Chondrocyte (in vitro differentiated cells): ENCODE results near the gene MEN1. TPM values are rescaled to one million over a fixed set of nuclear protein-coding genes. Genes with fewer than 3 reads are reported as not detected.
A peak's percentile ranks its signal among the peaks of the same experiment; 100 is the strongest.

Experiments used
- DNase-seq: peaks from one replicate; pipeline ENCODE4 v3.0.0; 2021; ENCODE audit warnings: mixed read lengths, low spot score
- H3K27ac Mint-ChIP-seq: one replicate; pipeline ENCODE4 v1.8.0; 2021; ENCODE audit warnings: mild to moderate bottlenecking, moderate library complexity, mixed read lengths; ENCODE audit not compliant: unreplicated experiment
- H3K27me3 Mint-ChIP-seq: 2 replicates; pipeline ENCODE4 v1.8.0; 2021; ENCODE audit warnings: low read depth, mixed read lengths
- H3K36me3 Mint-ChIP-seq: 2 replicates; pipeline ENCODE4 v1.8.0; 2021; ENCODE audit warnings: low read depth, mixed read lengths
- H3K4me1 Mint-ChIP-seq: 2 replicates; pipeline ENCODE4 v1.8.0; 2021; ENCODE audit warnings: low read depth, mild to moderate bottlenecking, mixed read lengths
- H3K4me3 Mint-ChIP-seq: one replicate; pipeline ENCODE4 v1.8.0; 2021; ENCODE audit warnings: mild to moderate bottlenecking, moderate library complexity, mixed read lengths; ENCODE audit not compliant: unreplicated experiment
- H3K9me3 Mint-ChIP-seq: 2 replicates; pipeline ENCODE4 v1.8.0; 2021; ENCODE audit warnings: low read depth, mixed read lengths
- CTCF ChIP-seq: fragments of 200-600 bp; sonication (generic); IDR thresholded peaks from 2 replicates; pipeline ENCODE4 v1.5.0; 2021; ENCODE audit warnings: antibody characterized with exemption, mild to moderate bottlenecking, moderate library complexity
- long read RNA-seq: library from polyadenylated mRNA; stranded (forward); transcript quantifications from one replicate; pipeline ENCODE4 v2.0.0, GENCODE V29; 2021
- total RNA-seq: library from RNA; stranded (reverse); gene quantifications from 3 replicates; pipeline ENCODE4 v1.2.1, GENCODE V29; 2021

Gene MEN1
- total RNA-seq: 19.5 to 26.4 TPM (median 20.4 TPM) in 3 replicates
- long read RNA-seq, transcript MEN1-202 (10 exons, 3,148 nt): major isoform, 5 of 47 reads
- long read RNA-seq, partial matches to known transcripts: 1 of 47 reads
- long read RNA-seq, other reads (novel, unspliced or antisense): 35 of 47 reads

DNA sequence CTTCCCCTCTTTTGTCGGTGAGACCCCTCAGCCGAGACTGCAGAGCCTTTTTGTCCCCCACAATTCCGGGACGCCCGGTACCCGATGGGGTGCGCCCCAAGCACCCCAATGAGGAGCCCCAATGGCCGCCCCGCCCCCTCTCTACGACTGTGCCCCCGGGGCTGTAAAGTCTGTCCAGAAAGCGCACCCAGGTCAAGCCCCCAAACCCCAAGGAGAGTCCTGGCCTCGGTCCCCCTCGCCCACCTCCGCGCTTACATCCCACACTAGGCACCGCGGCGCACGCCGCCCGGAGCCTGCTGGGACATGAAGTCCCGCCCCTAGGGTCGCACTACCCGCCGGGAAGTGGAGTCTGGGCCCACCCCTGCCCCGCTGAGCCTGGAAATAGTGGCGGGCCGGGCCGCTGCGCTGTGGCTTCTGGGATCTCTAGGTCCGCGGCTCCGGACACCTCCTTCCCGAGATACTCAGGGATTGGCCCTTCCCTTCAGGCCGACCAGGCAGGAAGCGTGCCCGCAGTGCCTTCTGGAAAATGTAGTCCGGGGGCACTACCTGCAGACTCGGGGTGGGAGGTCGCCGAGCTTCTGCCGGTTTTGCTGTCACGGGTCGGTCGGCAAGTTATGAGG, at the start of gene MEN1:
MEN1 (minus strand) TSS at position 281 of the 620 bp plus-strand sequence. CDS start 442 bp downstream, outside the sequence.
- no peaks in the 10 kb centered on the region for H3K9me3 Mint-ChIP-seq
- peak within 1 kb of the TSS; percentile 96 for H3K4me3 Mint-ChIP-seq
- peak; percentile 98 for DNase-seq
- peak within 1 kb of the TSS; percentile 54 for H3K27ac Mint-ChIP-seq
- TF ChIP-seq CTCF: no peak
- H3K4me1 Mint-ChIP-seq: peaks cover 19% of the 10 kb centered on the region
- H3K36me3 Mint-ChIP-seq: peaks cover 6% of the 10 kb centered on the region
- H3K27me3 Mint-ChIP-seq: no peaks in the 10 kb centered on the region

- H3K9me3 Mint-ChIP-seq: no peaks in the 10 kb centered on the region
- H3K27me3 Mint-ChIP-seq: no peaks in the 10 kb centered on the region
- no peak for TF ChIP-seq CTCF
- peak; percentile 77 for DNase-seq
- peaks cover 10% of the 10 kb centered on the region for H3K36me3 Mint-ChIP-seq
- no peak overlapping the region for H3K4me3 Mint-ChIP-seq
- peaks cover 58% of the 10 kb centered on the region for H3K4me1 Mint-ChIP-seq
- H3K27ac Mint-ChIP-seq: no peak overlapping the region
These were observed 49.4 kb upstream of the MEN1 start for GRCh38 chr11:64859542-64860414.

DNA sequence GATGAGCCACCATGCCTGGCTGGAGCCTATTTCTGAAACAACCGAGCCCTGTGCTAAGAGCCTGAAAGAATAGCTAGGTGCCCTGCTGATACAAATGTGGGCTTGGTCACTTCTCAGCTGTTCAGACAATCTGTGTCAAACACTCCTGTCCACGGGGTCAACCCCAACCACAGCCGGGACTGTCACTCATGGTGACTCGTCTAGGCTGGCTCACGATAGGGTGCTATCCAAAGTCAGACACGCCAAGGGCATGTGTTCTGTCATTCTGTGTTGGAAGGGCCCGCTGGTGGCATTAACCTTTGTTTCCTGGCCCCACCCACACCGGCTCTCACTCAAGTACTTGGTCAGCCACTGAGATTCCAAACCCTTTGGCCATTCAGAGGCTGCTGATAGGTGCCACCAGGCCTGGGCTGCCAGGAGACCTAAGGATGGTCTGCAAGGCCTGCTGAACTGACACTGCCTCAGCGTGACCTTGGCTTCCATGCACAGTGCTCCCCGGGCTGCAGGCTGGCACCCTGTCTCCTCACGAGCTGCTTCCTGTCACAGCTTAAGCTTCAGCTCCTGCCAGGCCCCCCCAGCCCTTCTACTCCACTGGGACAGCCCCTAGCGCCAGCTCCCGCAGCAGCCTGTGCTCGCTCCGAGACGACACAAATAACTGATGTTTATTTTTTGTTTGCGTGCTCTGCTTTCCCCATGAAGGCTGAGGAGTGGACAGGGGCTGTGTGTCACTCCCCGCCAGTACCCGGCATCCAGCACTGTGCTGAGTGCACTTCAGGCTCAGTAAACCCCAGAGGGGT, 48.3 kb upstream of the MEN1 start:
- no peak overlapping the region for H3K4me3 Mint-ChIP-seq
- peaks cover 15% of the 10 kb centered on the region for H3K36me3 Mint-ChIP-seq
- H3K4me1 Mint-ChIP-seq: peaks cover 54% of the 10 kb centered on the region
- no peaks in the 10 kb centered on the region for H3K9me3 Mint-ChIP-seq
- no peak overlapping the region for H3K27ac Mint-ChIP-seq
- no peaks in the 10 kb centered on the region for H3K27me3 Mint-ChIP-seq
- peak; percentile 78 for DNase-seq
- no peak for TF ChIP-seq CTCF

GRCh38 chr11:64857485-64857884, 47.1 kb upstream of the MEN1 start:
- Mint-ChIP-seq H3K4me3 (no peak overlapping the region), H3K4me1 (peaks cover 42% of the 10 kb centered on the region), H3K27me3 (no peaks in the 10 kb centered on the region), H3K27ac (no peak overlapping the region), H3K9me3 (no peaks in the 10 kb centered on the region), H3K36me3 (peaks cover 15% of the 10 kb centered on the region)
- no peak for DNase-seq
- no peak for TF ChIP-seq CTCF
